ENCODE data around the gene AQP4.

- TF ChIP-seq, protein P1, sequence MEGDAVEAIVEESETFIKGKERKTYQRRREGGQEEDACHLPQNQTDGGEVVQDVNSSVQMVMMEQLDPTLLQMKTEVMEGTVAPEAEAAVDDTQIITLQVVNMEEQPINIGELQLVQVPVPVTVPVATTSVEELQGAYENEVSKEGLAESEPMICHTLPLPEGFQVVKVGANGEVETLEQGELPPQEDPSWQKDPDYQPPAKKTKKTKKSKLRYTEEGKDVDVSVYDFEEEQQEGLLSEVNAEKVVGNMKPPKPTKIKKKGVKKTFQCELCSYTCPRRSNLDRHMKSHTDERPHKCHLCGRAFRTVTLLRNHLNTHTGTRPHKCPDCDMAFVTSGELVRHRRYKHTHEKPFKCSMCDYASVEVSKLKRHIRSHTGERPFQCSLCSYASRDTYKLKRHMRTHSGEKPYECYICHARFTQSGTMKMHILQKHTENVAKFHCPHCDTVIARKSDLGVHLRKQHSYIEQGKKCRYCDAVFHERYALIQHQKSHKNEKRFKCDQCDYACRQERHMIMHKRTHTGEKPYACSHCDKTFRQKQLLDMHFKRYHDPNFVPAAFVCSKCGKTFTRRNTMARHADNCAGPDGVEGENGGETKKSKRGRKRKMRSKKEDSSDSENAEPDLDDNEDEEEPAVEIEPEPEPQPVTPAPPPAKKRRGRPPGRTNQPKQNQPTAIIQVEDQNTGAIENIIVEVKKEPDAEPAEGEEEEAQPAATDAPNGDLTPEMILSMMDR (conservative IDR thresholded peaks at IDR 0.05; ENCODE audit: low read length): no peak
- TF ChIP-seq EZH2phosphoT487 (IDR thresholded peaks at IDR 0.05; ENCODE audit: borderline replicate concordance, low read depth, low read length): no peak
Observed at GRCh38 chr18:26863122-26863879, 2.2 kb downstream of the AQP4 start.

Measured in OCI-LY7 (cell line).